H1 (cell line): ENCODE data around the gene ING4. TPM values are rescaled to one million over a fixed set of nuclear protein-coding genes. Genes with fewer than 3 reads are reported as not detected.
A peak's percentile ranks its signal among the peaks of the same experiment; 100 is the strongest.

Experiments
- CTCF ChIA-PET: fragments of 300-600 bp; sonication (Branson Sonifier 250); formaldehyde crosslinking; loops from one replicate; lab custom pipeline; 2021; ENCODE audit not compliant: partially characterized antibody; lab: Charles Lee
- POLR2A ChIA-PET: fragments of 300-600 bp; sonication (Branson Sonifier 250); formaldehyde crosslinking; loops from one replicate; lab custom pipeline; 2021; ENCODE audit warnings: inconsistent platforms; ENCODE audit not compliant: partially characterized antibody; lab: Charles Lee
- DNase-seq, 2 experiments: peaks; one replicate each; pipeline versions ENCODE4 v3.0.0 to v3.0.0-alpha.2; 2010 to 2022; ENCODE audit warnings: low spot score in 2 of 2, low read depth in 1 of 2, mixed read lengths in 1 of 2
- FAIRE-seq: peaks from 2 replicates; lab custom pipeline; 2011; peaks lifted over from hg19 to GRCh38; lab: Jason Lieb, UNC
- H2AFZ ChIP-seq: 2 replicates; pipeline ENCODE4 v1.8.1; 2012; ENCODE audit warnings: low read length, inconsistent platforms
- H2AK5ac ChIP-seq: 2 replicates; pipeline ENCODE4 v1.6.1; 2013; ENCODE audit warnings: low read depth, low read length
- H2BK120ac ChIP-seq: replicated peaks from 2 replicates; pipeline ENCODE3; 2013; ENCODE audit warnings: low read depth, low read length, inconsistent platforms
- H2BK12ac ChIP-seq: 2 replicates; pipeline ENCODE4 v1.6.1; 2013; ENCODE audit warnings: low read depth, low read length
- H2BK15ac ChIP-seq: 2 replicates; pipeline ENCODE4 v1.6.1; 2013; ENCODE audit warnings: low read length
- H2BK20ac ChIP-seq: 2 replicates; pipeline ENCODE4 v1.6.1; 2013; ENCODE audit warnings: low read length
- H2BK5ac ChIP-seq: 2 replicates; pipeline ENCODE4 v1.6.1; 2013; ENCODE audit warnings: low read depth, low read length
- H3K14ac ChIP-seq: 2 replicates; pipeline ENCODE4 v1.6.1; 2013; ENCODE audit warnings: inconsistent platforms; ENCODE audit not compliant: insufficient read length
- H3K18ac ChIP-seq: 2 replicates; pipeline ENCODE4 v1.6.1; 2013; ENCODE audit warnings: low read length; ENCODE audit errors: extremely low read depth
- H3K23ac ChIP-seq: 2 replicates; pipeline ENCODE4 v1.6.1; 2013; ENCODE audit warnings: inconsistent platforms; ENCODE audit not compliant: insufficient read length
- H3K23me2 ChIP-seq: 2 replicates; pipeline ENCODE4 v1.6.1; 2013; ENCODE audit warnings: low read depth, low read length
- H3K27ac ChIP-seq: 2 replicates; pipeline ENCODE4 v1.6.1; 2011; ENCODE audit warnings: low read depth, low read length, inconsistent platforms
- H3K27me3 ChIP-seq, 4 experiments: replicated peaks in 1 of 4; 1 replicate in 1 of 4; 2 replicates in 3 of 4; pipeline versions ENCODE4 v1.6.1 to v1.8.1; 2011 to 2013; ENCODE audit warnings: low read length in 3 of 4, mild to moderate bottlenecking in 3 of 4, inconsistent platforms in 2 of 4, mixed read lengths in 2 of 4, moderate library complexity in 1 of 4; ENCODE audit not compliant: control insufficient read depth in 3 of 4, insufficient read depth in 3 of 4; ENCODE audit errors: extremely low read depth in 1 of 4
- H3K36me3 ChIP-seq, 4 experiments: 2 replicates each; pipeline versions ENCODE4 v1.6.1 to v1.8.1; 2011 to 2013; ENCODE audit warnings: mild to moderate bottlenecking in 4 of 4, low read length in 3 of 4, moderate library complexity in 2 of 4, control low read depth in 1 of 4, inconsistent platforms in 1 of 4; ENCODE audit not compliant: insufficient read depth in 4 of 4, control insufficient read depth in 2 of 4
- H3K4ac ChIP-seq: replicated peaks from 2 replicates; pipeline ENCODE3; 2013; ENCODE audit warnings: low read length, low read depth, mixed read lengths, inconsistent platforms; ENCODE audit not compliant: insufficient read length
- H3K4me1 ChIP-seq, 4 experiments: replicated peaks in 1 of 4; 1 replicate in 1 of 4; 2 replicates in 3 of 4; pipeline versions ENCODE4 v1.6.1 to v1.8.1; 2011 to 2013; ENCODE audit warnings: low read length in 3 of 4, inconsistent platforms in 2 of 4, mixed read lengths in 1 of 4; ENCODE audit not compliant: insufficient read depth in 4 of 4, control insufficient read depth in 3 of 4
- H3K4me2 ChIP-seq, 2 experiments: 2 replicates each; pipeline versions ENCODE4 v1.6.1 to v1.8.1; 2011 to 2013; ENCODE audit warnings: low read depth in 2 of 2, low read length in 2 of 2, control low read depth in 1 of 2, inconsistent platforms in 1 of 2, mild to moderate bottlenecking in 1 of 2; ENCODE audit not compliant: insufficient read depth in 1 of 2
- H3K4me3 ChIP-seq, 4 experiments: fragments of 200-600, 300-600 bp in 1 of 4; sonication (generic), shearing (Covaris generic), sonication (Bioruptor Twin) in 1 of 4; 2 replicates each; pipeline versions ENCODE4 v1.5.1 to v1.8.1; 2011 to 2016; ENCODE audit warnings: low read length in 4 of 4, low read depth in 3 of 4, control low read depth in 2 of 4, inconsistent platforms in 2 of 4, mild to moderate bottlenecking in 2 of 4, mixed read lengths in 1 of 4, moderate library complexity in 1 of 4; ENCODE audit not compliant: insufficient read depth in 2 of 4; ENCODE audit errors: extremely low read depth in 1 of 4
- H3K56ac ChIP-seq: replicated peaks from 2 replicates; pipeline ENCODE3; 2013; ENCODE audit warnings: low read depth, mild to moderate bottlenecking, mixed read lengths, low read length, inconsistent platforms; ENCODE audit not compliant: insufficient read length
- H3K79me1 ChIP-seq: 2 replicates; pipeline ENCODE4 v1.6.1; 2013; ENCODE audit warnings: low read depth, low read length, control low read depth
- H3K79me2 ChIP-seq, 2 experiments: 2 replicates each; pipeline versions ENCODE4 v1.6.1 to v1.8.1; 2012 to 2013; ENCODE audit warnings: low read length in 2 of 2, mild to moderate bottlenecking in 2 of 2, inconsistent platforms in 1 of 2; ENCODE audit not compliant: insufficient read depth in 2 of 2, control insufficient read depth in 1 of 2
- H3K9ac ChIP-seq, 4 experiments: replicated peaks in 1 of 4; 1 replicate in 1 of 4; 2 replicates in 3 of 4; pipeline versions ENCODE4 v1.6.1 to v1.8.1; 2011 to 2013; ENCODE audit warnings: low read depth in 3 of 4, low read length in 3 of 4, control low read depth in 2 of 4, mild to moderate bottlenecking in 2 of 4, moderate library complexity in 2 of 4, inconsistent platforms in 1 of 4; ENCODE audit errors: extremely low read depth in 1 of 4
- H3K9me3 ChIP-seq, 2 experiments: 2 replicates each; pipeline versions ENCODE4 v1.6.1 to v1.8.1; 2012 to 2013; ENCODE audit warnings: mild to moderate bottlenecking in 2 of 2, moderate library complexity in 2 of 2, control low read depth in 1 of 2, inconsistent platforms in 1 of 2, low read depth in 1 of 2, low read length in 1 of 2, mixed read lengths in 1 of 2; ENCODE audit not compliant: insufficient read depth in 2 of 2
- H4K20me1 ChIP-seq, 2 experiments: replicated peaks in 1 of 2; 2 replicates each; pipeline versions ENCODE3 to v1.8.1; 2011 to 2013; ENCODE audit warnings: inconsistent platforms in 2 of 2, low read length in 2 of 2, mild to moderate bottlenecking in 1 of 2; ENCODE audit not compliant: insufficient read depth in 2 of 2, control insufficient read depth in 1 of 2
- H4K5ac ChIP-seq: 2 replicates; pipeline ENCODE4 v1.6.1; 2013; ENCODE audit warnings: low read length, low read depth, mixed read lengths, inconsistent platforms; ENCODE audit not compliant: insufficient read length
- H4K8ac ChIP-seq: 2 replicates; pipeline ENCODE4 v1.8.0; 2013; ENCODE audit warnings: mild to moderate bottlenecking, moderate library complexity, low read length, inconsistent platforms; ENCODE audit not compliant: insufficient read depth; ENCODE audit errors: extremely low read depth
- H4K91ac ChIP-seq: replicated peaks from 2 replicates; pipeline ENCODE3; 2013; ENCODE audit warnings: low read length, mixed read lengths, inconsistent platforms; ENCODE audit not compliant: insufficient read length
- ASH2L ChIP-seq: fragments of 200-600, 300-600 bp; sonication (generic); IDR thresholded peaks from one replicate; pipeline ENCODE4 v1.7.1; 2017; ENCODE audit warnings: low read length
- CREB1 ChIP-seq: IDR thresholded peaks from 2 replicates; pipeline ENCODE4 v1.6.1; 2012; ENCODE audit warnings: inconsistent platforms
- EGR1 ChIP-seq: IDR thresholded peaks from 2 replicates; pipeline ENCODE4 v1.6.1; 2011; ENCODE audit warnings: low read depth, low read length, borderline replicate concordance
- HDAC2 ChIP-seq, 2 experiments: fragments of 300-600 bp in 1 of 2; sonication (generic) in 1 of 2; IDR thresholded peaks; 2 replicates each; pipeline ENCODE4 v1.6.1; 2011 to 2012; ENCODE audit warnings: low read depth in 2 of 2, low read length in 2 of 2, mild to moderate bottlenecking in 2 of 2, moderate library complexity in 2 of 2, borderline replicate concordance in 1 of 2, inconsistent platforms in 1 of 2
- JUND ChIP-seq: IDR thresholded peaks from 2 replicates; pipeline ENCODE4 v1.6.1; 2011; ENCODE audit warnings: mild to moderate bottlenecking, improper control_type of control experiment, low read length
- KDM1A ChIP-seq: fragments of 200-600, 300-600 bp; sonication (generic); IDR thresholded peaks from 2 replicates; pipeline ENCODE4 v1.7.1; 2016; ENCODE audit warnings: mild to moderate bottlenecking, low read length, borderline replicate concordance
- KDM5A ChIP-seq: fragments of 200-600 bp; IDR thresholded peaks from 2 replicates; pipeline ENCODE4 v1.7.1; 2012; ENCODE audit warnings: mild to moderate bottlenecking, low read length, inconsistent platforms, mixed read lengths
- POLR2A ChIP-seq, 2 experiments: IDR thresholded peaks; 1 replicate in 1 of 2; 2 replicates in 1 of 2; pipeline ENCODE4 v1.6.1; 2011; ENCODE audit warnings: low read depth in 2 of 2, low read length in 2 of 2, mild to moderate bottlenecking in 2 of 2; ENCODE audit errors: control extremely low read depth in 1 of 2
- RXRA ChIP-seq: IDR thresholded peaks from 2 replicates; pipeline ENCODE4 v1.6.1; 2011; ENCODE audit warnings: low read depth, mild to moderate bottlenecking, low read length, moderate library complexity; ENCODE audit not compliant: insufficient read depth
- SAP30 ChIP-seq: fragments of 300-600 bp; sonication (generic); IDR thresholded peaks from 2 replicates; pipeline ENCODE4 v1.7.1; 2012; ENCODE audit warnings: low read length, moderate library complexity, mild to moderate bottlenecking, inconsistent platforms; ENCODE audit not compliant: insufficient read depth, insufficient replicate concordance
- SIRT6 ChIP-seq: IDR thresholded peaks from one replicate; pipeline ENCODE4 v1.7.1; 2012; ENCODE audit warnings: low read length, inconsistent platforms
- TEAD4 ChIP-seq: IDR thresholded peaks from 2 replicates; pipeline ENCODE4 v1.6.1; 2012; ENCODE audit warnings: low read depth, low read length, inconsistent platforms, mixed read lengths
- YY1 ChIP-seq: IDR thresholded peaks from 2 replicates; pipeline ENCODE4 v1.6.1; 2011; ENCODE audit warnings: low read depth, mild to moderate bottlenecking, low read length
- WGBS, 2 experiments: shearing (Covaris generic) in 1 of 2; methylation state at CpG; one replicate each; pipeline versions ENCODE4 v1.1.6 to v1.1.7; 2013 to 2015; ENCODE audit warnings: low lambda C conversion rate in 2 of 2, mixed read lengths in 2 of 2, inconsistent platforms in 1 of 2, low coverage in 1 of 2, missing lambda C conversion rate in 1 of 2; ENCODE audit not compliant: insufficient replicate concordance in 2 of 2, insufficient coverage in 1 of 2, insufficient read length in 1 of 2; ENCODE audit errors: extremely low coverage in 1 of 2, missing lambda C conversion rate in 1 of 2; 5-methylcytosine and 5-hydroxymethylcytosine counted together
- polyA plus RNA-seq, 7 experiments: library from polyadenylated mRNA; depleted of rRNA in 3 of 7; stranded (reverse) in 5 of 7; unstranded in 2 of 7; fragments of >200 nt in 5 of 7; fragments of 200-250 nt in 2 of 7; gene quantifications; 1 replicate in 5 of 7; 2 replicates in 1 of 7; 4 replicates in 1 of 7; pipeline versions ENCODE4 v1.2.1 to v1.2.3, GENCODE V29; 2011 to 2013; ENCODE audit warnings: missing spikeins in 2 of 7, mixed read lengths in 2 of 7
- total RNA-seq: library from RNA; stranded (reverse); fragmentation: NEBNext Ultra II Directional; extraction: Animal tissue kit (Norgen Biotek cat#: 25700); gene quantifications from 2 replicates; pipeline ENCODE4 v1.2.1, GENCODE V29; 2021

ING4 gene
- total and polyA plus RNA-seq, 2 of the 8 experiments (the other 6 are each of a cell fraction or from before 2014, with no cell fraction given) = 22.9 to 28.6 TPM

GRCh38 chr12:6701078-6701768 lies 38.3 kb upstream of the ING4 start:
- H4K91ac ChIP-seq = no peak overlapping the region
- no peak overlapping the region for H2BK5ac ChIP-seq
- peaks cover 0 to 12% (median 9%) of the 10 kb centered on the region in 4 experiments; a peak in 5 of 7 replicates for H3K4me1 ChIP-seq
- peak overlapping the region in 3 of 4 experiments; percentile 23 to 47 (median 25); a peak in 4 of 7 replicates for H3K9ac ChIP-seq
- no peaks in the 10 kb centered on the region; the same call in 1 of the 2 replicates for H3K79me1 ChIP-seq
- peak overlapping the region; percentile 95 for H2AFZ ChIP-seq
- 0 out of 2 replicates have a peak overlapping the region, but pooled peaks have one; percentile 48 for H2BK20ac ChIP-seq
- peak overlapping the region; percentile 34 for H2BK120ac ChIP-seq
- no peaks in the 10 kb centered on the region for H3K79me2 ChIP-seq
- no peak overlapping the region for H2AK5ac ChIP-seq
- H3K9me3 ChIP-seq = no peaks in the 10 kb centered on the region
- peak overlapping the region; percentile 53 for H4K5ac ChIP-seq
- POLR2A ChIA-PET = interaction anchor here (0.8 to 0.9 kb wide), 3 partner anchors 12 to 223 kb away, joined by 3 read pairs; partner anchors contain the start of gene ZNF384
- H3K4ac ChIP-seq = no peak overlapping the region
- 38% methylated on average over 13 of the region's 13 CpGs; no CpG with 5 or more reads in 1 of the 2 experiments for WGBS, 2 experiments
- no peak overlapping the region for H3K23ac ChIP-seq
- CTCF ChIA-PET = no interaction called here
- H3K14ac ChIP-seq = no peak overlapping the region
- 0 out of 8 replicates have a peak, but pooled peaks cover 0 to 3% (median 0%) of the 10 kb centered on the region in 4 experiments for H3K36me3 ChIP-seq
- H2BK12ac ChIP-seq = peak overlapping the region; percentile 72
- peak overlapping the region; percentile 92 to 99 for H3K4me2 ChIP-seq
- peak overlapping the region; percentile 90 for H3K18ac ChIP-seq
- peaks cover 14% of the 10 kb centered on the region for H3K23me2 ChIP-seq
- peak overlapping the region; percentile 69 to 90 (median 70) for H3K4me3 ChIP-seq
- peak overlapping the region; percentile 64; the same call in 1 of the 2 replicates for H4K8ac ChIP-seq
- H3K27me3 ChIP-seq = peaks cover 0 to 16% (median 14%) of the 10 kb centered on the region in 4 experiments; a peak in 6 of 7 replicates
- H2BK15ac ChIP-seq = peak overlapping the region; percentile 97; the same call in 1 of the 2 replicates
- H4K20me1 ChIP-seq = no peaks in the 10 kb centered on the region
- no peak overlapping the region for H3K56ac ChIP-seq
- no peak overlapping the region for H3K27ac ChIP-seq
- no peak for FAIRE-seq
- no peak for DNase-seq
- no peak for TF ChIP-seq RXRA
- no peak for TF ChIP-seq SAP30
- TF ChIP-seq POLR2A (IDR thresholded peaks at IDR 0.05; ENCODE audit: control extremely low read depth in 1 of 2, low read depth in 2 of 2, low read length in 2 of 2) = no peak
- no peak for TF ChIP-seq KDM5A
- TF ChIP-seq ASH2L = no peak
- no peak for TF ChIP-seq TEAD4
- TF ChIP-seq JUND = peak; percentile 73
- no peak for TF ChIP-seq CREB1
- TF ChIP-seq YY1 = no peak
- TF ChIP-seq SIRT6 = no peak
- TF ChIP-seq HDAC2 (IDR thresholded peaks at IDR 0.05; ENCODE audit: borderline replicate concordance in 1 of 2, low read depth in 2 of 2, low read length in 2 of 2) = no peak
- TF ChIP-seq KDM1A = peak; percentile 93
- TF ChIP-seq EGR1 = no peak
